GM21423 (cell line): ENCODE measurements around the gene DYNC1H1.

Experiments
- ATAC-seq: cut with Tn5 transposase; IDR thresholded peaks from one replicate; pipeline ENCODE4 v1.9.1; 2021; ENCODE audit warnings: mild to moderate bottlenecking, moderate library complexity; ENCODE audit not compliant: unreplicated experiment

Gene DYNC1H1

GRCh38 chr14:101988377-101988776 is 24.0 kb downstream of the DYNC1H1 start:
- no peak for ATAC-seq

- ATAC-seq = no peak
Observed at GRCh38 chr14:101991352-101991751, 27.0 kb downstream of the DYNC1H1 start.

GRCh38 chr14:101992708-101993107 is 28.3 kb downstream of the DYNC1H1 start:
- ATAC-seq = peak; percentile 94

GRCh38 chr14:101997429-101998336 is 33.3 kb downstream of the DYNC1H1 start:
- no peak for ATAC-seq

- ATAC-seq = no peak
Observed at GRCh38 chr14:102000902-102001301, 36.5 kb downstream of the DYNC1H1 start.

GRCh38 chr14:102005336-102005735 is 41.0 kb downstream of the DYNC1H1 start:
- no peak for ATAC-seq

- ATAC-seq = no peak
Observed at GRCh38 chr14:102007916-102008418, 43.6 kb downstream of the DYNC1H1 start.

- no peak for ATAC-seq
Observed at GRCh38 chr14:102008891-102009290, 44.5 kb downstream of the DYNC1H1 start.

GRCh38 chr14:102011631-102012030 is 47.3 kb downstream of the DYNC1H1 start:
- no peak for ATAC-seq

- ATAC-seq = no peak
Observed at GRCh38 chr14:102012336-102012735, 48.0 kb downstream of the DYNC1H1 start.

GRCh38 chr14:102013669-102014200 is 49.4 kb downstream of the DYNC1H1 start:
- ATAC-seq = no peak

GRCh38 chr14:102015045-102015685 is 50.8 kb downstream of the DYNC1H1 start:
- no peak for ATAC-seq

GRCh38 chr14:102015771-102016170 is 51.4 kb downstream of the DYNC1H1 start:
- ATAC-seq = no peak

GRCh38 chr14:102016420-102017090 is 52.2 kb downstream of the DYNC1H1 start:
- ATAC-seq = no peak

- no peak for ATAC-seq
Observed at GRCh38 chr14:102018251-102018650, 53.9 kb downstream of the DYNC1H1 start.

- ATAC-seq = no peak
Observed at GRCh38 chr14:102019006-102019540, 54.7 kb downstream of the DYNC1H1 start.

GRCh38 chr14:102020058-102020971 is 55.9 kb downstream of the DYNC1H1 start:
- ATAC-seq = no peak

GRCh38 chr14:102026934-102027333 is 62.6 kb downstream of the DYNC1H1 start:
- no peak for ATAC-seq

GRCh38 chr14:102027951-102028350 is 63.6 kb downstream of the DYNC1H1 start:
- no peak for ATAC-seq

- ATAC-seq = no peak
Observed at GRCh38 chr14:102028733-102029132, 64.4 kb downstream of the DYNC1H1 start.
